Activated CD8-positive, alpha-beta memory T cell treated with anti-CD3 and anti-CD28 coated beads for 1 hour (primary cell): ENCODE data around the gene MINDY4.
A peak's percentile ranks its signal among the peaks of the same experiment; 100 is the strongest.

Experiments used
- DNase-seq, 2 donors: peaks; one replicate each; pipeline ENCODE4 v3.0.0-alpha.2; 2020; ENCODE audit warnings: low read depth in 1 of 2; ENCODE audit errors: extremely low read depth in 1 of 2

Gene MINDY4

DNA sequence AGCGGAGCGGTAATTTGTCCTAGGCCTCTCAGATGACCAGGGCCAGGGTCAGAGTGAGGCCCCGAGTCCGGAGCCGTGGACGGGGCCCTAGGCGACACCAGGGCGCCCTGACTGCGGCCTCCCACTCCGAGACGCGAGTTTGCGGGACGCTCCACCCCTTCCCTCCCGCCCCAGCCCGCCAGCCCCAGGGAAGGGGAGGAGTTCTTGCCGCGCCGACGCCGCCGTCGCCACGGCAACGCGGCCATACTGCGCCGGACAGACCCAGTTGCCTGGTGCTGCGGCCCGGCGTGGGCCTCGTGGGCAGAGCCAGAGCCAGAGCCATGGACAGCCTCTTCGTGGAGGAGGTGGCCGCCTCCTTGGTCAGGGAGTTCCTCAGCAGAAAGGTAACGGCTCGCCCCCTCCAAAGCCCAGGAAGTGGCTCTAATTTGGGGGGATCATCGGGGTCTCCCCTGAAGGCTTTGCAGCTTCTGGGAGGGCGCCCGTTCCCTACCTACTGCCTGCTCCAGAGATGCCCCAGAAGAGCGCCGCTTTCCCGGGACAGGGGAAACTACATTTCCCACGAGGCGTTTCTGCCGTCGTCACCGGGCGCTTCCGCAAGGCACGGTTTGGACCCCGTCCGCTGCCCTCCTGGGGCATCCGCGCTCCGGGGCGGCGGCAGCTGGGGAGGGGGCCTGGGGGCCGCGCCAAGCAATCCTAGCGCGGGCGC is at the start of gene MINDY4:
MINDY4 (plus strand) TSS at position 244 of the 706 bp plus-strand sequence; CDS start at position 321, 77 bp downstream.
- DNase-seq, result peak; percentile 12 to 43

DNA sequence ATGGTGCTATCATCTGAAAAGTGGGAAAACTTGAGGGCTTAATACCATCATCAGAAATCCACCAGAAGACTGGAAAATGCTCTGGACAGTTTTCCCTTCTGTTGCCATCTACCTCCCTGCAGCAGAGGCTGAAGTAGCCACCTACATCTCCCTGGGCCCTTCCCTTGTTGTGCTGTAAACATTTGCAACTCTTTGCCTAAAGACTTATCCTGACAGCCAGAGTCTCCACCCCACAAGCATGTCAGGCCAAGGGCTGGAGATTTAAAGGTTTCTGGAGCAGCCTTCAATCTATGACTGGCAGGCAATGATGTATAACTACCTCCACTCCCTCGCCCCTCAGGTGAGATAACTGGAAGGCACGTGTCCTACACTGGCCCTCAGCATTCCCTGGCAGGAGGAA is 49.0 kb upstream of the MINDY4 start:
- no peak for DNase-seq

DNA sequence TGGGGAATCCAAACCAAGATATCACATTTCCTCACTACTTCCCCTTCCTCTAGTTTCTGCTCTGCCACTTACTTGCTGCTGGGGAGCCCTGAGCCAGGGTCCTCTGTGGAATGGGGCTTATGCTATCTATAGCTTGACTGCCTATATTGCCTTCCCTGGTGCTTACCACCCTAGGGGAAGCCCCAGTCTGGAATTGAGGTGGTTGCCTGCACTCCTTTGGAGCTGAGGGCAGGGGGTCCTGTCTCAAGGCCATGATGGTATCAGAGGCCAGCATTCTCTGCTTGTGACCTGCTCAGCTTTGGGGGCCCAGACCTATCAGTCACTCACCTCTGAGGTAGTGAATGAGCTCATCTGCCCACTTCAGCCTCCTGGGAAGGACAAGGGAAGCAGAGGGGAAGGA is 48.5 kb upstream of the MINDY4 start:
- DNase-seq, result no peak

DNA sequence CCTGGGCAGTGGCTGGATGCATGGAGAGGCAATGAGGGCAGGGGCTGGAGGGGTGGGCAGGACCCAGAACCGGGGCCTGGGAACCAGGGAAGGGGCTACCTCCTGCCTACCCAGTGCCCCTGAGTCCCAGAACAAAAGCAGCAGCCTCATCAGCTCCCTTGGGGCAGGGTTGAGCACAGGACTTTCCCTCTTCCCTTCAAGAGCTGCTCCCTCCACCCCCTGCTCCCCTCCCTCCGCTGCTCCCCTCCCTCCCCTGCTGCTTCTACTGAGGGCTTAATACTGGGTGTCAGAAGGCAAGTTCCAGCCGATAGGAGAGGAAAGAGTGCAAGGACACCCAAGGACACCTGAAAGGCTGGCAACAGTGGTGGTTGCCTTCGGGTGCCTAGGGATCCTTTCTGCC is 47.4 kb upstream of the MINDY4 start:
- no peak for DNase-seq

DNA sequence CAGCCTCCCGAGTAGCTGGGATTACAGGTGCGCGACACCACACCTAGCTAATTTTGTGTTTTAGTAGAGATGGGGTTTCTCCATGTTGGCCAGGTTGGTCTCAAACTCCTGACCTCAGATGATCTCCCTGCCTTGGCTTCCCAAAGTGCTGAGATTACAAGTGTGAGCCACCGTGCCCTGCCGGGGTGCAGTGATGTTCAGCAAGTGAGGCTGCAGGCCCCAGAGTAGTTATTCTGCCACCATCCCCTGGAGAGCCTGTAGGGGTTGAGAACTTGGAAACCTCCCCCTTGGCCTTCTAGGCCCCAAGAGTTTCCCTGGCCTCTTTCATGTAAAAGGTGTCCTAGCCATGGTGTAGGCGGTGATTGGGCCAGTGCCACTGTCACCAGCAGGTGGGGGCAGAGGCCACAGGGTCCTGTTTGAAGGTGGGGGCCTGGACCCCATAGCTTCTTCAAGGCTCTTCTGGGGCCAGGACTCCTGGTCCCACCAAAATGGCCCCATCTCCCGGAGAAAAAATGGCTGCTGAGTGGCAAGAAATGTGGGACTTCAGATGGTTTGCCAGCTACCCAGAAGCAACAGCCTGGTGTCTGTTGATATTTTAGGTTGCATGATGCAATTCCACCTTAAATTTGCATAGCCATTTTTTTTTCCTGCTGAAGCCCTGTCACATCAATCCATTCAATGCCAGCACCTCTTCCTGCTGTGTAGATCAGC is 44.8 kb upstream of the MINDY4 start:
- DNase-seq, result no peak

DNA sequence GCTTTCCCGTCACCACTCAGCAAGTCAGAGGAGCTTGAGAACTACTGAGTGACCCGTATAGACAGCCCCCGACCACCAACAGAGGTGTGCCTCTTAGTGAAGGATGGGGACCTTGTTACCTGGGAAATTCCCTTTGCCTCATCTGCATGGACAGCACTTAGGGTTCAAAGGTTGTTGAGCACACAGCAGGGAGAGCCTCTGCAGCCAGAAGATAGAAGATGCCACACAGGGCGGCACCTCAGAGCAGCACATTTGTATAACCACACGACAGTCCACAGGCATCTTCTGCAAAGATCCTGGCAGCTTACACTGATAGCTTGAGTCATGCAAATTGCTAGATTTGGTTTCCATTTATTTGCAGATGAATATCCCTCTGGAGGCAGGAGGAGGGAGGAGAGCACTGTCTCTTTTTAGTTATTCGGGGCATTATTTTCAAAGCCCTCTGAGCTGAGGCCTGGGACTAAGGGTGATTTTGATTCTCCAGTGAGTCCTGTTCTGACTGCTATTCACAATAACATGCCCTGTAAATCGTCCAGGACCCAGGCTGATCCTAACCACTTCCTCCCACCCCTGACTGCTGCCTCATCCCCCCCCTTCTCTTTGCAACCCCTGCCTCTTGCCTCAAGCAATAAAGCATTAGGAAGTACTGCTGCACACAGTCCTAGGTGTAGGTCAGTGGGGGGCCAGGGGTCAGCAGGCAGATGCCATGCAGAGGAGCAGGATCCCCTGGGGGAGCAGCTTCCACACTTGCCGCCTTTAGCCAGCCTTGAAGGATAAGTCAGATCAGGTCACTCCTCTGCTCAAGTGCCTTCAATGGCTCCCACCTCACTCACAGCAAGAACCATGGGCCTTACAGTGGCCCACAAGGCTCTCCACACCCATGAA is 43.9 kb upstream of the MINDY4 start:
- peak in 1 of 2 donors; percentile 16 for DNase-seq

DNA sequence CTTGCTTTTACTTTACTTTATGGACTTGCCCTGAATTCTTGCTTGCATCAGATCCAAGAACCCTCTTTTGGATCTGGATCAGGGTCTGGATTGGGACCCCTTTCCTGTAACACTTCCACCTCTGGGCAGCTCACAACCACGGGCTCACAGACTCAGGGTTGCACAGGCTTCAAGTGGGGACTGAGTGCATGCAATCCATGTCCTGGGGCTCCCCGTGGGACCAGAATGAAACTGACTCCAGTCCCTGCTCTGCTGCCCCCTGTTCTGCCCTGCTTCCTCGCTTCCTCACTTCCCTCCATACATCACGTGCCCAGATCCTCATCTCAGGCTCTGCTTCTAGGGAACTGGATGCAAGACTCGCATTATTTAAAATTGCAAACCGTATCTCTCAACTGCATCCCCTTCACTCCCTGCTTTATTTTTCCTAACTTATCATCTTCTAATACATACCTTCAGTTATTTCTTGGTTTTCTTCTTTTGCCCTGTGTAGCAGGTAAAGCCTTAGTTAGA is 42.6 kb upstream of the MINDY4 start:
- no peak for DNase-seq

DNA sequence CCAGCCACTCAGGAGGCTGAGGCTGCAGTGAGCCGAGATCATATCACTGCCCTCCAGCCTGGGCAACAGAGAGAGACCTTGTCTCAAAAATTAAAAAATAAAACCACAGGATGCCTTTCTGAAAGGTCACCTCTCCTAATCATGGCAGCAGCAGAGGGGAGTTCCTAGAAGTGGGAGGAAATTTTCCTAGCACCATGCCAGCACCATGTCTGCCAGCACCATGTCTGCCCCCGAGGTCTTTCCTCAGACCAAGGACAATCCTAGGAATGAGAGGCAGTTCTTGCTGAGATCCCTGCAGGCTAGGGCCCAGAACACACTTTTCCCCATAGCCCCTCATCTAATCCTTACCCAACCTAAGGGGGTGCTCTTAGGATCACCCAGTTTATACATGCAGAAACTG is 41.6 kb upstream of the MINDY4 start:
- no peak for DNase-seq

DNA sequence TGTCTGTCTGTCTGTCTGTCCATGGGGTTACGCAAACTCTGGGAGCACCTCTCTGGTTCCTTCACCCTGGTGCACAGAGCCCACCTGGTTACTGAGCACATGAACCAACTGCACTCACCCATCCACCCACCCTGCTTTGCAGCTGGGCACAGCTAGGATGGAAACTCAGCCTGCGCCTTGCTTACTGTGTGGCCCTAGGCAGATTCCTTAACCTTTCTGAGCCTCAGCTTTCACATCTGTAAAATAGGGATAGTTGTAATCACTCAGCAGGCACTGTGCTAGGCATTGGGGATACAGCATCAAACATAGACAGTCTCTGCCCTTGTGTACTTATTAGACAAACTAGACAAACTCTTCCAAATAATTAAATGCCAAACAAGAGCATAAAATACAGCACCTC is 41.1 kb upstream of the MINDY4 start:
- DNase-seq, result no peak

DNA sequence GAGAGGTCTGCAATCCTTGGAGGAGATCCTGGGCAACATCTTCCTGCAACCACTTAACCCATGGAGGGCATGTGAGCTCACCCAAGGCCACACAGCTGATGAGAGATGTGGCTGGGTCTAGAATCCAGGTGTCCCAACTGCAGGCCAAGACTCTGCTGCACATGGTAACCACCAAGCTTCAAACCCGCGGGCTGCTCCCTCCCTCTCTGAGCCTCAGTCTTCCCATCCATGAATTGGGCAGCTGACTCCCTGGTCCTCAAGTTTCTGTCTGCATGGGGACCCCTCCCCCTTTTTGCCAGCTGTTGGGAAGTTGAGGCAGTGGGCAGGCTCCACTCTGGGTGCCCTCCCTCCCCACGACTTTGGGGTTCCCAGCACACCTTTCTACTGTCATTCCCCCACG is 40.2 kb upstream of the MINDY4 start:
- no peak for DNase-seq

DNA sequence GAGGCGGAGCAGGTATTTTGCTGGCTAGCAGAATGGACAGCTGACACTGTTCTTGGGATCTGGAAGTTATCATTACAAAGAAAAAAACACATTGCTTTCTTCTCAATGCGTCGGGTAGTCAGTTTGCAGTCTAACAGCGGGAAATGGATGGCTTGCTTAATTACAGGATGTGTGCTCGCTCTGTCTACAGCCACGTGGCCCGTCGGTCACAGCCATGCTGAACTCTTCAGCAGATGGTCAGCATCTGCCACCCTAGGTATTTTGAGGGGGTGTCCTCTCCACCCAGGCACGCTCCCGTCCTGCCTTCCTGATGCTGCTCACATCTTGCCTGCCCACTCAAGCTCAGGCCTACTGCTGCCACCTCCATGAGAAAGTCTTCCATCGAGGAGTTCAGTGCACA is 39.6 kb upstream of the MINDY4 start:
- DNase-seq, result no peak

DNA sequence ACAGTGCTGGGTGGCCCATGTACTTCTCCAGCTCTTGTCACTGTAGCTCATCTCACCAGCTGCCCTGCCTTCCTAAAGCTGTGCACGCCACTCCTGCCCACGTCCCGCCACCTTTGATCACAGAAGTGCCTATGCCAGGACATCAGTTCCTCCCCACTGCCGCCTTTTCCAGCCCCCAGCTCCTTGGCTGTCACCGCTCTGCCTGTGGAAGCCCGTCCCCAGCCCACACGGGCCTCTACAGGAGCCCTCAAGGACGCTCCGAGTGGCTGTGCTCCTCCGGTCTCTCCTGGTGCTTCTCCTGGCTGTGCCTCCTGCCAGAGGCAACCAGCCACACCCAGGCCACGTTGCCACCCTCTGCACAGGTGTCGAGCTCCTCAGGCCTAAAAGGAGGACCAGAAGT is 38.6 kb upstream of the MINDY4 start:
- DNase-seq, result no peak

DNA sequence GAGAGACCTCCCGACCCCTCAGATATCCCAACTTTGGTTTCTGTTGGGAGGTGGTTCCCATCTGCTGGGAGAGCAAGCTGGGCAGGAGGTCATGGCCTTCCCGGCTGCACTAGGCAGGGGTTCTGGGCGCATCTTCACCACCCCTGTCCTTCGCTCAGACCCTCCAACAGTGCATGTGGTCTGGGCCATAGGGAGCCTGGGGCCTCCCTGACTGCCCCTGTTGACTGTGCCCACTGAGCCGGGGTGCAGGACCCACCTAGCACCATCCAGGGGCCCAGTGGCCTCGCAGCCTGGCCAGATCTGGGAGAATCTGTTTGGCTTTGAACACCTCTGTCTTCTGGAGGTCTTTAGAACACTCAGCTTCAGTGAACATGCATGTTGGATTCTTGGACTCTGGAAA is 38.0 kb upstream of the MINDY4 start:
- DNase-seq, result no peak

DNA sequence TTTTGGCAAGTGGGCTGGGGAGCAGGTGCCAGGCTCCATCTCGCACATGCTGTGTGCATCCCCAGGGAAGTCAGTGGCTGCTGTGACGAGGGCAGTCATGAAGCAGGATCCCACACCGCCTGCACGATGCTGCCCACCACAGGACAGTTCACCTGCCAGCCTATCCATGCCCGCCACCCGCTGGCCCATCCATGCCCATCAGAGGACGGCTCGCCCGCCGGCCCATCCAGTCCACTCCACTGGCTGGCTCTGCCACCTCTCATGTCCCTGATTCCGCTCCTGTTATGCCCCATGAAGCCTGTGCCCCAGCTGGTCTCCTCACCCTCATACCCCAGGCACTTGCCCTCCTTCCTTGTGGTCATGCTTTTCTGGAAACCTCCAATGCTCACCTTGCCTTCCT is 37.5 kb upstream of the MINDY4 start:
- no peak for DNase-seq

DNA sequence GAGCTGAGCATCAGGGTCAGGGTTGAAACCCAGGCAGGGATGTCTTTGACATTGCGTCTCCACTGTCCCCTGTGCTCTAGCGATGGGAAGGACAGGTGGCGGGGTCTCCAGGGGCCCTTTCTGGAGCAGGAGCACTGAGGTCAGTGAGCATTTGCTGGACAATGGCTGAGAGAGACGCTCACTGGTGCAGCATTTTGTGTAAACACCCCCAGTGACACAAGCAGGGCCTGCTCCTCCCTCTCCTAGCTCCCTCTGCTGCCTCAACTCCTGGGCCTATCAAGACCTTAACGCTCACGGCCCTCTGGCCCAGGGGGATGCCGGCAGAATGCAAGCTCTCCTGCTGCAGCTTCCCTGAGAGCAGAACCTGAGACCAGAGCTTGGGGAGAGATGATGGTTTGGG is 36.7 kb upstream of the MINDY4 start:
- DNase-seq, result no peak

DNA sequence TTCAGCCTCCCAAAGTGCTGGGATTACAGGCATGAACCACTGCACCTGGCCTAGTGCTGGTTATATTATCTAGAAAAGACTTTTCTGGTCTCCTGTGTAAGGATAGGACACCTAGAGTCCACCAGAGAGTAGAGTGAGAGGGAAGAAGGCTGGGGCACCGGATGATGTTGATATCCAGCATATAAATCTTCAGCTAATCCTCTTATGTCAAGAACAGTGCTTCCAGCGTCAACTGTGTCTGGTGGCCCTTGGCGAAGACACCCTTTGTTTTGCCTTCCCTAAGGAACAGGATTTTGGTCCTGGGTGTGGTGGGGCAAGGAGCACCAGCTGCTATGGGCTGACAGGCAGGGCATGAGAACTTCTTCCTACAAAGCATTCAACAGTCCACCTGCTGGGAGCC is 35.6 kb upstream of the MINDY4 start:
- no peak for DNase-seq

DNA sequence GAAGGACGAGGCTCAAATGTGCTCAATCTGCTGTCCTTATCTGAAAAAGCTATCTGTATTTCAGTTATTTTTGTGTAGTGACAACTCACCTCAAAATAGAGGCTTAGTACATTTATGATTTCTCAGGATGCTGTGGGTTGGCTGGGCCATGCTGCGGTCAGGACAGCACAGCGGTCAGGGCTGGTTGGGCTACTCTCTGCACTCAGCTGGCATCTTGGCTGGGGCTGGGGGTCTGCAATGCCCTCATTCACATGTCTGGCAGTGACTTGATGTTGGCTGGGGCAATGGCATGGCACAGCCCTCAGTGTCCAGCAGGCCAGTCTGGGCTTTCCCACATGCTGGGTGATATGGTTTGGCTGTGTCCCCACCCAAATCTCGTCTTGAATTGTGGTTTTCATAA is 34.9 kb upstream of the MINDY4 start:
- DNase-seq, result no peak

DNA sequence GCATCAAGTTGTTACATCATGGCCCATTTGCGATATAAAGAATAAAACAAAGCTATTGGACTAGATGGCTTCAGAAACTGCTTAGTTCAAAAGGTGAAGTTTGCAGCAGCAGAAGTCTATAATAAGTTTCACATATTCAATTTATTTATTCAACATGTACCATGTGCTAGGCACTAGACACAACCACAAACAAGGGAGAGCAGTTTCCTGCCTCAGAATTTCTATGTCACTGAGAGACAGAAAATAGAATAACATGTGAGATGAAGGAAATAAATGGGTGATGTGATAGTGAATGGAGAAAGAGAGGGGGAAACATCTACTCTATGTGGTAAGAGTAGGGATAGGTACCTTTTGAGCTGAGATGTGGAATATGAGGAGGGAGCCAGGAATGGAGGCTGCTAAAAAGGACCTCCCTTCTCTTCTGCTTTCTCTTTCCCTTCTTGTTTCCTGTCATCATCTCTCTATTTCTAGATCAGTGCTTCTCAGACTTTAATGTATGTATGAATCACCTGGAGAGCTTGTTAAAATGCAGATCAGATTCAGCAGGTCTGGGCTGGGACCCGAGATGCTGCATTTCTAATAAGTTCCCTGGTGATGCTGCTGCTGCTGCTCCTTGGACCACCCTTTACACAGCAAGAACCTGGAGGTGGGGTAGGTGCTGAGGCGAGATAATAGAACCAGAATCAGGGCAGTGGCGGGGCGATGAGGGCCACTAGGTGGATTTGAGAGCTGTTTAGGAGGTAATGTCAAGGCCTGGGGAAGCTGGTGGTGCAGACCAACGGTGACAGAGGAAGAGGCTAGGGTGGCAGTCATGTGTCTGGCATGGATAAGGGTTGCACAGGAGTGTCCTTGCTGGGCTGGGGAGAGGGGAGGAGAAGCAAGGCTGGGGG is 32.9 kb upstream of the MINDY4 start:
- no peak for DNase-seq

DNA sequence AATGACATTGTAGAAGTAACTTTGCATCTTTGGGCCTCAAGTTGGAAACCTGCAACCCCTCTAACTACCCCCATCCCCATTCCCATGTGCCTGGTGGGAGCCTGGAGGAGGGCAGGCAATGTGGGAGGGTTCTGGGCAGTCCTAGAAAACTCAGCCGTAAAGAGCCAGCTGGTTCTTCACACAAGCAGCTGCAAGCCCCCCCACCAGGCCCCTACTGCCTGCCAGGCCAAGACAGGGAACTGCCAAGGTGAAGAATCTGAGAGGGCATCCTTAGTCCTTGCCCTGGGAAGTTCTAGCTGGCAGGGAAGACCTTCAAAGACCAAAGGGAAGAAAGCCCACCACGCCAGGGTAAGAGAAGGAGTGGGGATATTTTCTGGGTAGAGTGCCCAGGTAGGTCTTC is 31.5 kb upstream of the MINDY4 start:
- no peak for DNase-seq

DNA sequence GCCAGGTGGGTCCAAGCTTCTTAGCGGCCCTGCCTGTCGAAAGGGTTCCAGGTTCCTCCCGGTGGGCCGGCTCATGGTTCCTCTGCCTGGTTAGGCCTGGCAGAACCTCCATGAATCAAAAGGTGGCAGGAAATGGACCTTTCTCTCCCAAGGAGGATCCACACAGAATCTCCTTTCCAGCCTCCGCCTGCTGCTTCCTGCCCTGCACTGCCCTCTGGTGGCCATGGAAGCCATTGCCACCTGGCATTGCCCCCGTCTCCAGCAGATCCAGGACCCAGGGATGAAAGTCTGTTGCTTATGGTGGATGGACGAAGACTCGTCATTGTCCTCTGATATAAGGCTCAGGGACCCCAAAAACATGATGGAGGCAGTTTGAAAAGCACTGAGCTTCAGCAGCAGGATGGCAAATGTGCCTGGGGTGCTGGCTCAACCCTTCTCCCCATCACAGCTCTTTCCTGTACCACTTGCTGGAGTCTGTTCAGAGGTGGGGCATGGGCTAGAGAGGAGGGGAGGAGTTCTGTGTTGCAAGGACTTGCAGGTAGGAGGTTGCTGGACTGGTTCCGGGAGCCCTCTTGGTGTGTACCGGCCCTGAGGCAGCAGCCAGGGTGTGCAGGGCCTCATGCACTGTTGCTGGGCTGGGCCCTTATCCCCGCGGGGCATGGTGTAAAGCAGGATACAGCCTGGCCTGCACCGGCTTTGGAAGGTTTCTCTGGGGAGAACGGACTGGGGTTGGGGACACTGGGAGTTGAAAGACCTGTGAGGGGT is 30.6 kb upstream of the MINDY4 start:
- peak; percentile 27 to 70 for DNase-seq
